Measurements from ENCODE around the gene CYSTM1. TPM values are rescaled to one million over a fixed set of nuclear protein-coding genes. Genes with fewer than 3 reads are reported as not detected.

The CYSTM1 gene
- total and polyA plus RNA-seq, 2 donors (not counting 3 experiments of a cell fraction or from before 2014, with no cell fraction given) = 28.9 to 41.5 TPM

- no peaks in the 10 kb centered on the region for H3K9me3 ChIP-seq (replicated peaks; ENCODE audit: control insufficient read depth, insufficient read depth, low read length)
- H3K4me2 ChIP-seq (ENCODE audit: insufficient read depth, low read length) = no peak overlapping the region
- no peak overlapping the region for H3K9ac ChIP-seq (replicated peaks; ENCODE audit: extremely low read depth, insufficient read depth, low read length)
- no peak overlapping the region for H2AFZ ChIP-seq (ENCODE audit: low read depth, low read length)
- no peaks in the 10 kb centered on the region for H3K9me1 ChIP-seq (replicated peaks; ENCODE audit: control insufficient read depth, extremely low read depth, insufficient read depth, low read length)
- intact Hi-C loops (cut with micrococcal nuclease) = no loop called here
- DNase-seq (ENCODE audit: low read depth, low spot score) (no peak), FAIRE-seq (no peak)
- H3K4me3 ChIP-seq (replicated peaks in 1 of 3; ENCODE audit: insufficient read depth in 1 of 3, low read depth in 1 of 3, low read length in 3 of 3) = no peak overlapping the region
- CTCF ChIA-PET = interaction anchor here (0.6 to 6.1 kb wide), 6 partner anchors 12 to 94 kb away, joined by 3 to 64 read pairs (median 4); partner anchors contain the start of gene HBEGF
- H3K27ac ChIP-seq (ENCODE audit: insufficient read depth, low read depth, low read length) = no peak overlapping the region
- no peaks in the 10 kb centered on the region for H3K27me3 ChIP-seq (ENCODE audit: control insufficient read depth in 2 of 2, insufficient read depth in 2 of 2, low read length in 2 of 2)
- dilution Hi-C loops (cut with MboI; ENCODE audit: extremely low pct_ligation_motif_present, low sequenced_read_pairs) = no loop called here
- peaks cover 53% of the 10 kb centered on the region for H3K79me2 ChIP-seq (ENCODE audit: control insufficient read depth, insufficient read depth, low read length)
- no peaks in the 10 kb centered on the region for H4K20me1 ChIP-seq (replicated peaks; ENCODE audit: control insufficient read depth, extremely low read depth, insufficient read depth, low read length)
- H3K36me3 ChIP-seq (ENCODE audit: control insufficient read depth in 2 of 2, extremely low read depth in 1 of 2, insufficient read depth in 2 of 2, low read length in 2 of 2) = peaks cover 0 to 8% of the 10 kb centered on the region in 2 experiments
- peaks cover 44% of the 10 kb centered on the region for H3K4me1 ChIP-seq (ENCODE audit: control insufficient read depth, extremely low read depth, insufficient read depth, low read length)
- POLR2A ChIA-PET = interaction anchor here (0.6 kb wide), 1 partner anchor 10 kb away, joined by 3 read pairs; no protein-coding TSS in a partner anchor
- TF ChIP-seq POLR2AphosphoS5 (IDR thresholded peaks at IDR 0.05; ENCODE audit: insufficient read depth, low read depth, low read length) (no peak), JUN (IDR thresholded peaks at IDR 0.05; ENCODE audit: borderline replicate concordance, insufficient read depth, insufficient read length, low read depth) (no peak), MYC (IDR thresholded peaks at IDR 0.05; ENCODE audit: low read depth, low read length) (no peak), CTCF (IDR thresholded peaks at IDR 0.05; ENCODE audit: extremely low read depth in 1 of 2, insufficient read depth in 1 of 2, low read depth in 1 of 2, low read length in 2 of 2) (no peak), FOS (IDR thresholded peaks at IDR 0.05; ENCODE audit: borderline replicate concordance, insufficient read depth, low read length) (no peak), GATA2 (IDR thresholded peaks at IDR 0.05; ENCODE audit: insufficient read depth, insufficient read length, low read depth, low read length) (no peak), MAX (IDR thresholded peaks at IDR 0.05; ENCODE audit: insufficient read depth, insufficient read length) (no peak), POLR2A (IDR thresholded peaks at IDR 0.05; ENCODE audit: low read depth, low read length) (no peak), EZH2 (IDR thresholded peaks at IDR 0.05; ENCODE audit: borderline replicate concordance, low read depth, low read length, severe bottlenecking) (no peak)
- no TSS peak for BruUV-seq (replicated peaks)
Measured at GRCh38 chr5:140258016-140258415, 83.0 kb downstream of the CYSTM1 start.
